ENCODE measurements around the gene SNRPD3.

The SNRPD3 gene

DNA sequence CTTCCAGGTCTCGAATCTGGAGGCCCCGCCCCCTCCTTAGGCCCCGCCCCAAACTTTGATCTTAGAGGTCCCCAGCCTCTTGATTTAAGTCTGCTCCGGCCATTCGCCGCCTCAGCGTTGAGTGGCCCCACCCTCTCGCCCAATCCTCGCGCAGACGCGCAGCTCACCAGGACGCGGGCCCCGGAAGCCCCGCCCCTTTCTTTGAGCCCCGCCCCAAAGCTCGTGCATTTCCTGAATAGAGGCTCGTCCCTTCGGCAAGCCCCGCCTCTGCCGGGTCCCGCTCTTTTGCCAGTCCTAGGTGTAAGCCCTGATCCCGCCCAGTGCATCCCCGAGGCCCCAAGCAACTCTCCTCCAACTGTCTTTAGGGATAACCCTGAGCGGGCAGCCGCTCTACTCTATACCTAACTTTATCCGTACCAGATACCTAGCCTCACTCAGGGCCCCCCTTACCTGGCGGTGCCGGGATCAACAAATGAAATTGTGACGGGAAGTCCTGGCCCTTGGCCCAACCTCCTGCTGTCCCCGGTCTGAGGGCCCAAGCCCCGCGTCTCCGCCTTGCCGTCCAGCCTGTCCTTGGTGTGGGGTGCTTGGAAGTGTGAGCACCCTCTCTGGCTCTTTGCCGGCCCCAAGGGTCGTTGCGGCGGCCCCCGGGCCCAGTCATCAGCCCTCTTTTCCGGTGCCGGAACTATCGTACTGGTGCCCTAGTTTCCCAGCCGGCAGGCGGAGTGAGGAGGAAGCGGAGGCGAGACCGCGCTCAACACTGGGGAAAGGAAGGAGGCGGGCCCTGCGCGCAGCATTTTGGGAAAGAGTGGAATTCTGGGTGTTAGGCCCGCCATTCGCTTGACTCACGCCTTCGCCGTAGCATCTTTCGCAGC is at the start of gene SNRPD3:
Gene SNRPD3 (plus strand): TSS at position 835 of the 875 bp plus-strand sequence. CDS start 1,676 bp downstream, outside the sequence.
- H3K27me3 Mint-ChIP-seq, result no peaks in the 10 kb centered on the region
- H3K4me3 Mint-ChIP-seq, result peak within 1 kb of the TSS; percentile 97
- peak; percentile 92 for ATAC-seq
- peaks cover 28% of the 10 kb centered on the region for H3K36me3 Mint-ChIP-seq
- H3K4me1 Mint-ChIP-seq, result peaks cover 72% of the 10 kb centered on the region
- H3K27ac Mint-ChIP-seq, result peak within 1 kb of the TSS; percentile 91
- no peaks in the 10 kb centered on the region for H3K9me3 Mint-ChIP-seq

DNA sequence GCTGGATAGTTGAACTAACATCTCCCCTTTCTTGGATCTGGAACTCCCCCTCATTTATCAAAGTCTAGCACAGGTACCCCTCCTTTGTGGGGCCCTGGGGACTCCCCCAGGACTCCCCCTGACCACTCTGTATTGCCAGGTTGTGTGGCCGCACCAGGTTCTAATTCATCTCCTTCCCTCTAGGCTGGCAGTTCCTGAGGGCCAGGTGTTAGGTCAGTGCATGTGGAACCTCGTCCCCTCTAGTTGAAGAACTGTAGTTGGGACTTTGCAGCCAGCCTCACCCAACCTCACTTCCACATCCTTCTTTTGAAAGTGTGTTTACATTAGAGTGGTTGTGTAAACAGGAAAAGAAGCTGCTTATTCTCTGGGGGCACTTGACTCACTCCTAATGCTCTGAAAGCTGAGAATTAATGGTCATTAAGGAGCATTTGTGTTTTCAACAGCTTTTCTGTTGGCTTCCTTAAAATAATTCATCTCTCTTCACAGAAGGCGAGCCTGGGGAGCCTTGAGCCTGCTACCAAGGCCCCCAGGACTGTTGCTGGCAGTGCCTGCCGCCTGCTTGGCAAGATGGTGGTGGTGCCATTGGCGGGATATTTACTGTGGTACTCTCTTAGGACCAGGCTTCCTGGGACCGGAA is 48.9 kb upstream of the SNRPD3 start:
- Mint-ChIP-seq H3K27ac (peak overlapping the region; percentile 72), H3K27me3 (no peaks in the 10 kb centered on the region), H3K4me1 (peaks cover 71% of the 10 kb centered on the region)

DNA sequence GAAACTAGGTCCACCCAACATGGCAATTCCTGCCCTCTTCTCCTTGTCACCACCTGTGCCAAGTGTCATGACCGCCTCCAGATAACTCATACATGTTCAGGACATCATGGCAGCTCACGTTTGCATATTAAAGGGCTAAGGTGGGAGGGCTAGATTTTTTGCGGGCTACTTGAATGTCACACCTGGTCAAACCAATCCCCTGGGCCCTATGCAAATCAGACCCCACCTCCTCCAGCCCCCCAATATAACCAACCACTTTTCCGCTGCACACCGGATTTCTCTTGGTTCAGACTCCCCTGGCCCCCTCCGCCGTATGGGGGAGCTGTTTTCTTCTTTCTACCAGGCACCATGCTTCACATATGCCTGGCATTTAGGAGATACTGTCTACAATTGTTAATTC is 48.1 kb upstream of the SNRPD3 start:
- peak; percentile 42 for ATAC-seq

More for the DNA sequence above, 48.9 kb upstream of the SNRPD3 start:
- peak; percentile 54 for ATAC-seq
- no peaks in the 10 kb centered on the region for H3K9me3 Mint-ChIP-seq
- no peak overlapping the region for H3K4me3 Mint-ChIP-seq
- H3K36me3 Mint-ChIP-seq, result no peaks in the 10 kb centered on the region

DNA sequence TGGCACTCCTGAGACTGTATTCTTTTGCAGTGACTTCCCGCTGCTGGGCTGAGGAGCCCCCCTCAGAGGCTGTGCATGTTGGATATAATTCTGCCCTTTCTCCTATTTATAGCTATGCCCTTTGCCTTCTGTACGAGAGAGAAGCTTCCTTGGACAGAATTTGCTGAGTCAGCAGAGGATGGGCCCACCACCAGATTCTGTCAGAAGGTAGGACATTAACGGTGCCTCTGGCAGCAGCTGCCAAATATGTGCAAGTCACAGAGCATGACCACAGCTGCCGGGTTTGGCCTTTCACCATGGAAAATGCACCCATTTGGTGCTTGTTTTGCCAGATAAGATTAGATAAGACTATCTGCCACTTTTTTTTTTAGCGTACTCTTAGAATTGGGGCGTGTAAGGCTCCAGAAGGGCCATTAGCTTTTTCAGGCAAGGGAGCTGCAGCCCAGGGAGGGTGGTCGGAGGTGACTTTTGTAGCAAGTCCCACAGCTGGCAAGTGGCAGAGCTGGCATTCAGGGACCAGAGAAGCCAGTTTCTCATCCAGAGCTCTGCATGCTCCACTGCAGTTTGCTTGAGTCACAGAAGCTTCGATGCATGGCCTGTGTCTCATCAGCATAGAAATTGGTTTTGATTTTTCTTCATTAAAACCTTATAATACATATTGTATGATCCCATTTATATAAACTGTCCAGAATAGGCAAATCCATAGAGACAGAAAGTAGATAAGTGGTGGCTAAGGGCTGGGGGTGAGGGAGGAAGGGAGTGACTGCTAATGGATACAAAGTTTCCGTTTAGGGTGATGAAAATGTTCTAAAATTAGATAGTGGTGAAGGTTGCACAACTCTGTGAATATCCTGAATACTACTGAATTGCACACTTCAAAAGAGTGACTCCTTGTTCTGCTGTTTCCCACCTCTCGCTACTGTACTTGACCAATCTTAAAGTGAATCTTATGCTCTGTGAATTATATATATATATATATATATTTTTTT is 44.9 kb upstream of the SNRPD3 start:
- ATAC-seq, result peak; percentile 50
- H3K27ac Mint-ChIP-seq, result peak overlapping the region; percentile 9
- no peaks in the 10 kb centered on the region for H3K27me3 Mint-ChIP-seq
- no peaks in the 10 kb centered on the region for H3K36me3 Mint-ChIP-seq
- H3K9me3 Mint-ChIP-seq, result no peaks in the 10 kb centered on the region
- no peak overlapping the region for H3K4me3 Mint-ChIP-seq
- H3K4me1 Mint-ChIP-seq, result peaks cover 92% of the 10 kb centered on the region

More for the DNA sequence above, 48.1 kb upstream of the SNRPD3 start:
- H3K36me3 Mint-ChIP-seq, result no peaks in the 10 kb centered on the region
- H3K27me3 Mint-ChIP-seq, result no peaks in the 10 kb centered on the region
- peaks cover 72% of the 10 kb centered on the region for H3K4me1 Mint-ChIP-seq
- no peak overlapping the region for H3K4me3 Mint-ChIP-seq
- peak overlapping the region; percentile 72 for H3K27ac Mint-ChIP-seq
- no peaks in the 10 kb centered on the region for H3K9me3 Mint-ChIP-seq

DNA sequence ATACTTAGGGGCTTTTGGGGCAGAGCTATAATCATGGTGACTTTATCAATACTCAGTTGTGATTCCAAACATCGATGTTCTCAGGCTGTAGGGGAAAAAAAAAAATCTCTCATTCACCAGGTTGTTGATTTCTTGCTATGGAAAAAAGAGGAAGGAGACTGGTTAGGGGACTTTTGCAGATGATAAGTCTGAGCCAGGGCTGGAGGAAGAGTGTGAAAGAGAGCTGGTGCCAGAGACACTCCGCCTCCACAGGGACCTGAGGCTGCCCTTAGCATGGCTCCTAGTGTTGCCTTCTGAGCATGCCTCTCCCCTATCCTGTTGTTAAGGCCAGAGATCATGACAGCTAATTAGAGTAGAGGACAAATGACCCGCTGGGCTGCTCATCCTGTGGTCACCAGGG is 43.8 kb upstream of the SNRPD3 start:
- peaks cover 9% of the 10 kb centered on the region for H3K27me3 Mint-ChIP-seq
- H3K36me3 Mint-ChIP-seq, result no peaks in the 10 kb centered on the region
- ATAC-seq, result peak; percentile 62
- peaks cover 94% of the 10 kb centered on the region for H3K4me1 Mint-ChIP-seq
- no peaks in the 10 kb centered on the region for H3K9me3 Mint-ChIP-seq
- peak overlapping the region; percentile 9 for H3K27ac Mint-ChIP-seq
- H3K4me3 Mint-ChIP-seq, result peak overlapping the region; percentile 6

DNA sequence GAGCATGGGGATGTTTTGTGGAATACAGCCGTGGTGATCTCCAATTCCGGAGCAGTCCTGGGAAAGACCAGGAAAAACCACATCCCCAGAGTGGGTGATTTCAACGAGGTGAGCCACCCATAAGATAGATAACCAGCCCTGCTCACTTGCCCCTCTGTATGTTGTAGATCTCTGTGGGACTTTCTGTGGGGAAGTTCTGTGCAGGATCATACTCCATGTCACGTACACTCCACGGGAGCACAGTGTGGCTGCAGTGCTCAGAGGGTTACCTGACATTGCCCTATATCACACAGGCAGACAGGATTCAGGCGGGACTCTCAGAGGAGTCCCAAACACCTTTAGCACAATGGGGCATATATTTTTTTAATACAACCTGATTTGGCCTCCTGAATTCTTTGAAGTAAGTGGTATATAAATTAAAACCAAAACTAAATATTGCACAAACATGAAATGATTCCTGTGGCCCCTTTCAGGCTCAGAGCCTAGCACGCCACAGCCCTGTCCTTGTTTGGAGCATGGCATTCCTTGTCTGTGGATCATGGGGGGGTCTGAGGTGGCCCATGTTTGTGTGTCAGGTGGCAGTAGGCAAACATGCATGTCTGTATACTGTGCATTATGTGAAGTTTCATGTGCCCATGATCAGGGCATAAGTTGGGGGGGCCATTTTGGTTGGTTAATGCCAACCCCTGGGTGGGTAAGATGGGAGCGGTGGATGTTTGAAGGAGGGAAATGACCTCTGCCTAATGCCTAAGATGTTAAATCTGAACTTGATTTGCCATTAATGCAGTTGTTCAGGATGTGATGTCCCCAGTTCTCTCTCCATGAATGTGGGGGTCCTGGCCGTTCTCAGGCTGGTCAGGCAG is 42.2 kb upstream of the SNRPD3 start:
- H3K4me3 Mint-ChIP-seq, result no peak overlapping the region
- no peak for ATAC-seq
- H3K27ac Mint-ChIP-seq, result peak overlapping the region; percentile 35
- no peaks in the 10 kb centered on the region for H3K9me3 Mint-ChIP-seq
- H3K27me3 Mint-ChIP-seq, result peaks cover 22% of the 10 kb centered on the region
- no peaks in the 10 kb centered on the region for H3K36me3 Mint-ChIP-seq
- peaks cover 83% of the 10 kb centered on the region for H3K4me1 Mint-ChIP-seq

DNA sequence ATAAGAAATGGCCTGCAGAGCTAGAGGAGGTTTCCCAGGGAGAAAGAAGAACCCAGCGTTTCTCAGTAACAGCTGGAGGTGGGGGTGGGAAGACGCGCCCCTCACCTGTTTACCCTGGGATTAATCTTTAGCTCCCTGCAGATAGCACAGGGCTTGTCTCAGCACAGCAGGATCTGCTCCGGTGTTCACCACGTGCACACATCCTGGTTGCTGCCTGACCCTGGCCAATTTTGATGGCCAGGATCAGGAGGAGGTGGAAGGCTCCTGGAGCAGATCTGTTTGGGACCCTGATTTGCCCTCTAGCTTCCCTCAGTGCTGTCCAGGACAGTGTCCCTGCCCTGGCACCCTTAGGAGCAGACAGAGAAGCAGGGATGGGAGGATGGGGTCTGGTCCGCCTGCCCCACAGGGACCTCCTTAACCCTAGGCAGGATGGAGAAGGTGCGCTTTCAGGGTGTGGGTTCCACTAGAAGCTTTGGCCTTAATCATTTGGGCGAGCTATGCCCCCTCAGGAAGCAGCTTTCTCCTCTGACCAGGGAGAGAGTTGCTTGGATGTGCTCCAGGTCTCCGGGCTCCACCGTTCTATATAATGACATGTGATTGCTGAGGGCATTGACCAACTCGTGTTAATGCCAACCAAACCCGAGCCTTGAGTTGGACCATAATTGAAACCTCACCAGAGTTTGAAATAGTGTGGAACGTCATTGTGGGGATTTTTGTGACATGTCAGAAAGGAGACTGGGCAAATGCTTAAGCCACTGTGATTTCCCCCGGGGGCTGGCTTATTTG is 41.4 kb upstream of the SNRPD3 start:
- Mint-ChIP-seq H3K36me3 (no peaks in the 10 kb centered on the region), H3K27me3 (peaks cover 22% of the 10 kb centered on the region), H3K27ac (peak overlapping the region; percentile 35), H3K4me1 (peaks cover 83% of the 10 kb centered on the region), H3K9me3 (no peaks in the 10 kb centered on the region), H3K4me3 (no peak overlapping the region)
- ATAC-seq, result peak; percentile 73

DNA sequence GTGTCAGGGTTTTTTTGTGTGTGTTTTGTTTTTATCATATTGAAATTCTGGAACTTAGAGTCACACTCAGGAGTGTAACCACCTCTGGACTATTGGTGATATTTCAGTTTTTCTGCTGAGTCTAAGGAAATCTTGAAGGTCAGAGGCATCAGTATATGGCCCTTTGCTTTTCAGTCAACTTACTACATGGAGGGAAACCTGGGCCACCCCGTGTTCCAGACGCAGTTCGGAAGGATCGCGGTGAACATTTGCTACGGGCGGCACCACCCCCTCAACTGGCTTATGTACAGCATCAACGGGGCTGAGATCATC is 40.8 kb upstream of the SNRPD3 start:
- Mint-ChIP-seq H3K36me3 (no peaks in the 10 kb centered on the region), H3K27me3 (peaks cover 22% of the 10 kb centered on the region), H3K9me3 (no peaks in the 10 kb centered on the region), H3K4me1 (peaks cover 83% of the 10 kb centered on the region), H3K4me3 (no peak overlapping the region), H3K27ac (peak overlapping the region; percentile 35)
- ATAC-seq, result no peak

DNA sequence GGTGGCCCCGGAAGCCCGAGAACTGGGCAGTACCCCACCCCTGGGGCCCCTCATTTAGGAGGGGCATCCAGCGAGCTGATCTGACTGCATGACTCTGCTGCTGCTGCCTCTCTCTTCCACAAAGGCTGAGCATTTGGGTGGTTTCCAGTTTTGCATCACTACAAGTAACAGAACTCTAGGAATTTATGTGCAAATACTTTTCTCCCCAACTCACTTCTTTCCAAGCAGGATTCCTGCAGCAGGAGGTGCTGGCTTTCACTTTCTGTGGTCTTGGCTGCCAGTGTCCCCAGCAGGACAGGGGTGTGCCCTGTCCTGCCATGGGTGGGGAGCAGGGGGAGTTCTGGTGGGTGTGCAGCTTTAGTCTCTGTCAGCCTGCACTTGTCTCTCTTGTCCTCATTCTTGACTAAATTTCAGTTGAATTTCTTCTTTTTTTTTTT is 39.5 kb upstream of the SNRPD3 start:
- H3K4me3 Mint-ChIP-seq, result no peak overlapping the region
- H3K27ac Mint-ChIP-seq, result peak overlapping the region; percentile 24
- no peaks in the 10 kb centered on the region for H3K36me3 Mint-ChIP-seq
- peak; percentile 25 for ATAC-seq
- H3K9me3 Mint-ChIP-seq, result no peaks in the 10 kb centered on the region
- H3K27me3 Mint-ChIP-seq, result peaks cover 22% of the 10 kb centered on the region
- peaks cover 69% of the 10 kb centered on the region for H3K4me1 Mint-ChIP-seq

DNA sequence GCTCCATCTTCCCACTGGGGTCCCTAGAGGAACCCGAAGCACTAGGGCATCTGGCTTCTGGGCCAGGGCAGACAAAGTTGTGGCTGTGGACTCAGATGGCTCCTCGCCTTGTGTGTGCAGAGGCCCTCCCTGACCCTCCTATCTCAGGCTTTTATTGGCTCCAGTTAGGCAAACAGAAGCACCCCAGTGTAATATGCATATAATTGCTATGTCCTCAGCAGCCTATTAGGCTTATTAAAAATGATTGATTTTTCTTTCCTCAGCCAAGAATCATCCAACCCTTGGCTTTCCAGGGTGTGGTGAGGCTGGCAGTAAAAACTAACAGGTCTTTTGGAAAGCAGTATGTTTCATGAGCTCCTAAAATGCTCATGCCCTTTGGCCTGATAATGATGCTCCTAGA is 38.4 kb upstream of the SNRPD3 start:
- no peaks in the 10 kb centered on the region for H3K9me3 Mint-ChIP-seq
- H3K4me1 Mint-ChIP-seq, result peaks cover 68% of the 10 kb centered on the region
- peaks cover 22% of the 10 kb centered on the region for H3K27me3 Mint-ChIP-seq
- peak overlapping the region; percentile 24 for H3K27ac Mint-ChIP-seq
- H3K36me3 Mint-ChIP-seq, result no peaks in the 10 kb centered on the region
- no peak for ATAC-seq
- no peak overlapping the region for H3K4me3 Mint-ChIP-seq

DNA sequence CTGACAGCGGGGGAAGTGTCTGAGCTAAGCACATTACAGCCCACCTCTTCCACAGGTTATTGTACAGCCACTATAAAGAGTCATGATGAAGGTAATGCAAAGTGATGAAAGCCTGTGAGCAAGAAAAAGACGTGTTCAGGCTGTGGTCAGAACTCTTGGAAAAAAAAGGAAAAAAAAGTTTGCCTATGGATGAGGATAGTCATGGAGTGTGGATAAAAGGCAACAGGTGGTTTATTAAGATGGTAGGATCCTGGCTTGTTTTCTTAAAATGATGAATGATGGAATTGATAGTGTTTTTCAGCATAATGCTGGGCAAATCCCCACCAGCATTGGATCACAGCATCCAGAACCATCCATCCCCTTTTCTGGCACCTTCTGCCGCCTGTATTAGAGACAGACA is 37.6 kb upstream of the SNRPD3 start:
- no peaks in the 10 kb centered on the region for H3K9me3 Mint-ChIP-seq
- H3K27ac Mint-ChIP-seq, result no peak overlapping the region
- ATAC-seq, result no peak
- peaks cover 22% of the 10 kb centered on the region for H3K27me3 Mint-ChIP-seq
- H3K4me1 Mint-ChIP-seq, result peaks cover 60% of the 10 kb centered on the region
- no peaks in the 10 kb centered on the region for H3K36me3 Mint-ChIP-seq
- H3K4me3 Mint-ChIP-seq, result no peak overlapping the region

DNA sequence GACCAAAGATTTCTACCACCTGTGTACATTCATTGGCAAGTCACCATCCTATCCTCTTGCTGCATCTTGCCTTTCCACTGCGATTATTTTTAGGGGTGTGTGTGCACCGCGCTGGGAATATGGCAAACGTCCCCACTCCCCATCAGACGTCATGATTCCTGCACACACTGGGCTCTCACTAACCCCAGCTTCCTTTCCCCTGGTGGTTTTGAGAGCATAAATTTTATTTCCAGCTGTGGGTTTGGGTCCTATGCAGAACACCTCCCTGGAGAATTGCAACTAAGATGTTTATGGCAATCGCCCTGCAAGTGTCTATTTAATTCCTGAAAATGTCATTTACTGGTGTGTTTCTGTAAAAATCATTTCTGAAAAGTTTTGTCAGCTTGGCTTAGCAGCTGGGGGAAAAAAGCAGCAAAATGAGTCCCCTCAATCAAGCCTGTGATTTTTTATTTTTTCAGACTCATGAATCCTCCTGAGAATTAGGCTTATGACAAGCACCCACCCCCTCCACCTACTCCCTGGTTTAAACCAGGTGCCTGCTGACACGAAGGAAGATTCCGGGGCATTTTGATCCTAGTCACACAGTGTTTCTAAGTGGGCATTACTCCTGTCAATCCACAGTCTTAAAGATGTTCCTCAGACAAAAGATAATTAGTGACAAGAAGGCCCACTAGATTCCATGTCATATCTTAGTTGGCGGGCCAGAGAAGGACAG is 36.9 kb upstream of the SNRPD3 start:
- H3K27ac Mint-ChIP-seq, result no peak overlapping the region

DNA sequence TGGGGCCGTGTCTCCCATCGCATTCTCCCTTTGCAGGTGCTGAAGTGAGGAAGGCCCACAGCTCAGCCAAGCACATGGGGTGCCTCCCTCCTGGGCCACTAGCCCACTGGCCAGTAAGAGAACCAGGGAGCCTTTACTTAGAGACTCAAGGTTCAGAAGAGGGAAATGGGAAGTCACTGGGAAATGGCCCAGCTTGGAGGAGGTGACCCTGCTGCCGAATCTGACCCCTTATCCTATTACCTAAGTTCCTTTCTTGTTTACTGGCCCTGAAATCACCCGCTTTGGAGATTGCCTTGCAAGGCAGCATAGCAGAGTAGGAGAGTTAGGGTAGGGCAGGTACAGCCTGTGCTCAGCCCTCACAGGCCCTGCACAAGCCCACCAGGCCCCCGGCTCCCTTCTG is 36.3 kb upstream of the SNRPD3 start:
- Mint-ChIP-seq H3K27me3 (peaks cover 22% of the 10 kb centered on the region), H3K4me3 (no peak overlapping the region), H3K36me3 (no peaks in the 10 kb centered on the region), H3K4me1 (peaks cover 47% of the 10 kb centered on the region), H3K9me3 (no peaks in the 10 kb centered on the region), H3K27ac (no peak overlapping the region)
- no peak for ATAC-seq

More for the DNA sequence above, 36.9 kb upstream of the SNRPD3 start:
- Mint-ChIP-seq H3K27me3 (peaks cover 22% of the 10 kb centered on the region), H3K9me3 (no peaks in the 10 kb centered on the region), H3K4me3 (no peak overlapping the region), H3K4me1 (peaks cover 53% of the 10 kb centered on the region), H3K36me3 (no peaks in the 10 kb centered on the region)
- no peak for ATAC-seq

Data from stimulated activated memory B cell treated with anti-CD40 and anti-IgM and Interleukin-4, amounts not matched to agents 10 μg/mL and 1 μg/mL and 100 μg/mL, for 72 hours (primary cell).